Esophagus (tissue), 2 donors: ENCODE results near the gene TFRC. TPM values are rescaled to one million over a fixed set of nuclear protein-coding genes. Genes with fewer than 3 reads are reported as not detected.

Source experiments
- H3K27ac ChIP-seq, 2 donors: one replicate each; pipeline ENCODE4 v1.5.1; 2013; ENCODE audit warnings: low read depth in 2 of 2, mild to moderate bottlenecking in 2 of 2, inconsistent platforms in 1 of 2, low read length in 1 of 2, moderate library complexity in 1 of 2
- H3K27me3 ChIP-seq, 2 donors: one replicate each; pipeline ENCODE4 v1.6.1; 2013; ENCODE audit warnings: low read length in 2 of 2, control low read depth in 1 of 2, mild to moderate bottlenecking in 1 of 2; ENCODE audit not compliant: insufficient read depth in 2 of 2, control insufficient read depth in 1 of 2
- H3K36me3 ChIP-seq, 2 donors: one replicate each; pipeline ENCODE4 v1.6.1; 2013; ENCODE audit warnings: low read length in 1 of 2; ENCODE audit not compliant: control insufficient read depth in 2 of 2, insufficient read depth in 2 of 2
- H3K4me1 ChIP-seq, 2 donors: one replicate each; pipeline ENCODE4 v1.6.1; 2013; ENCODE audit warnings: low read length in 1 of 2; ENCODE audit not compliant: control insufficient read depth in 2 of 2, insufficient read depth in 2 of 2
- H3K4me3 ChIP-seq, 2 donors: one replicate each; pipeline ENCODE4 v1.5.1; 2013; ENCODE audit warnings: low read length in 2 of 2, mild to moderate bottlenecking in 2 of 2, low read depth in 1 of 2, moderate library complexity in 1 of 2
- H3K9me3 ChIP-seq, 2 donors: one replicate each; pipeline ENCODE4 v1.6.1; 2013; ENCODE audit warnings: mild to moderate bottlenecking in 2 of 2, low read depth in 1 of 2, low read length in 1 of 2, moderate library complexity in 1 of 2; ENCODE audit not compliant: control insufficient read depth in 2 of 2, insufficient read depth in 1 of 2
- WGBS, 2 donors: extraction: QIAGEN DNeasy Blood & Tissue Kit; methylation state at CpG; one replicate each; pipeline ENCODE4 v1.1.7; 2013; 5-methylcytosine and 5-hydroxymethylcytosine counted together
- polyA plus RNA-seq, 2 donors: library from polyadenylated mRNA; stranded (reverse); fragments of 200-250 nt; gene quantifications; one replicate each; pipeline ENCODE4 v1.2.3, GENCODE V29; 2013
- donor health status: healthy with polysubstance abuse.
- donor health status: Bipolar disorder and iron deficiency.

TFRC gene
- polyA plus RNA-seq = 10 to 100 TPM; 20.8 to 32.5 TPM

- H3K9me3 ChIP-seq = no peaks in the 10 kb centered on the region
- peak within 1 kb of the TSS; percentile 95 to 98 for H3K4me3 ChIP-seq
- H3K4me1 ChIP-seq = no peaks in the 10 kb centered on the region
- WGBS, 2 donors = 0 to 1% methylated on average over 49 to 67 of the region's 67 CpGs
- no peaks in the 10 kb centered on the region for H3K36me3 ChIP-seq
- no peaks in the 10 kb centered on the region for H3K27me3 ChIP-seq
- H3K27ac ChIP-seq = peak within 1 kb of the TSS; percentile 95 to 96
Measured at GRCh38 chr3:196081834-196082618, at the start of gene TFRC. TFRC (minus strand) TSS chr3:196082090; CDS start chr3:196077099, 4,991 bp downstream.

GRCh38 chr3:196128172-196128843 is 46.4 kb upstream of the TFRC start:
- Histone ChIP-seq H3K27me3 (no peaks in the 10 kb centered on the region), H3K4me3 (no peak overlapping the region), H3K27ac (no peak overlapping the region), H3K36me3 (no peaks in the 10 kb centered on the region), H3K9me3 (no peaks in the 10 kb centered on the region), H3K4me1 (peaks cover 0 to 10% of the 10 kb centered on the region in 2 donors)
- 86 to 89% methylated on average over 21 of the region's 21 CpGs for WGBS, 2 donors

GRCh38 chr3:196127308-196128040 is 45.6 kb upstream of the TFRC start:
- H3K9me3 ChIP-seq = no peaks in the 10 kb centered on the region
- no peak overlapping the region for H3K27ac ChIP-seq
- H3K27me3 ChIP-seq = no peaks in the 10 kb centered on the region

GRCh38 chr3:196124608-196125007 is 42.7 kb upstream of the TFRC start:
- H3K36me3 ChIP-seq = no peaks in the 10 kb centered on the region
- 86 to 88% methylated on average over 5 of the region's 5 CpGs for WGBS, 2 donors
- H3K27ac ChIP-seq = no peak overlapping the region
- no peak overlapping the region for H3K4me3 ChIP-seq
- H3K4me1 ChIP-seq = peaks cover 4 to 22% of the 10 kb centered on the region in 2 donors
- H3K27me3 ChIP-seq = no peaks in the 10 kb centered on the region
- no peaks in the 10 kb centered on the region for H3K9me3 ChIP-seq

More at GRCh38 chr3:196127308-196128040, 45.6 kb upstream of the TFRC start:
- Histone ChIP-seq H3K4me3 (no peak overlapping the region), H3K4me1 (peaks cover 0 to 10% of the 10 kb centered on the region in 2 donors), H3K36me3 (no peaks in the 10 kb centered on the region)
- WGBS, 2 donors = 41 to 54% methylated on average over 12 of the region's 12 CpGs

- H3K36me3 ChIP-seq = no peaks in the 10 kb centered on the region
- no peaks in the 10 kb centered on the region for H3K27me3 ChIP-seq
- no peaks in the 10 kb centered on the region for H3K9me3 ChIP-seq
- 92 to 95% methylated on average over 8 of the region's 8 CpGs for WGBS, 2 donors
- H3K27ac ChIP-seq = no peak overlapping the region
- no peak overlapping the region for H3K4me3 ChIP-seq
- H3K4me1 ChIP-seq = peaks cover 4 to 15% of the 10 kb centered on the region in 2 donors
Measured at GRCh38 chr3:196122688-196123046, 40.8 kb upstream of the TFRC start.

- H3K27me3 ChIP-seq = no peaks in the 10 kb centered on the region
- 62 to 70% methylated on average over 16 of the region's 16 CpGs for WGBS, 2 donors
- H3K36me3 ChIP-seq = no peaks in the 10 kb centered on the region
- H3K4me3 ChIP-seq = no peak overlapping the region
- no peak overlapping the region for H3K27ac ChIP-seq
- peaks cover 4 to 12% of the 10 kb centered on the region in 2 donors for H3K4me1 ChIP-seq
- no peaks in the 10 kb centered on the region for H3K9me3 ChIP-seq
Measured at GRCh38 chr3:196122021-196122687, 40.3 kb upstream of the TFRC start.

GRCh38 chr3:196121066-196121465 is 39.2 kb upstream of the TFRC start:
- no peaks in the 10 kb centered on the region for H3K27me3 ChIP-seq
- WGBS, 2 donors = 86 to 91% methylated on average over 11 of the region's 11 CpGs
- H3K4me3 ChIP-seq = no peak overlapping the region
- no peaks in the 10 kb centered on the region for H3K9me3 ChIP-seq
- no peaks in the 10 kb centered on the region for H3K36me3 ChIP-seq
- H3K4me1 ChIP-seq = peaks cover 4 to 12% of the 10 kb centered on the region in 2 donors
- H3K27ac ChIP-seq = no peak overlapping the region

- Histone ChIP-seq H3K4me1 (peaks cover 4 to 12% of the 10 kb centered on the region in 2 donors), H3K36me3 (no peaks in the 10 kb centered on the region), H3K27ac (no peak overlapping the region), H3K9me3 (no peaks in the 10 kb centered on the region), H3K4me3 (no peak overlapping the region), H3K27me3 (no peaks in the 10 kb centered on the region)
- 54 to 59% methylated on average over 14 of the region's 14 CpGs for WGBS, 2 donors
Measured at GRCh38 chr3:196120291-196120951, 38.5 kb upstream of the TFRC start.

GRCh38 chr3:196117809-196118208 is 35.9 kb upstream of the TFRC start:
- Histone ChIP-seq H3K36me3 (no peaks in the 10 kb centered on the region), H3K4me3 (no peak overlapping the region), H3K27ac (no peak overlapping the region), H3K27me3 (no peaks in the 10 kb centered on the region), H3K9me3 (no peaks in the 10 kb centered on the region), H3K4me1 (peaks cover 4 to 12% of the 10 kb centered on the region in 2 donors)
- WGBS, 2 donors = 72 to 73% methylated on average over 6 of the region's 6 CpGs
